Measurements from ENCODE around the gene PPFIBP2.

Gene PPFIBP2

DNA sequence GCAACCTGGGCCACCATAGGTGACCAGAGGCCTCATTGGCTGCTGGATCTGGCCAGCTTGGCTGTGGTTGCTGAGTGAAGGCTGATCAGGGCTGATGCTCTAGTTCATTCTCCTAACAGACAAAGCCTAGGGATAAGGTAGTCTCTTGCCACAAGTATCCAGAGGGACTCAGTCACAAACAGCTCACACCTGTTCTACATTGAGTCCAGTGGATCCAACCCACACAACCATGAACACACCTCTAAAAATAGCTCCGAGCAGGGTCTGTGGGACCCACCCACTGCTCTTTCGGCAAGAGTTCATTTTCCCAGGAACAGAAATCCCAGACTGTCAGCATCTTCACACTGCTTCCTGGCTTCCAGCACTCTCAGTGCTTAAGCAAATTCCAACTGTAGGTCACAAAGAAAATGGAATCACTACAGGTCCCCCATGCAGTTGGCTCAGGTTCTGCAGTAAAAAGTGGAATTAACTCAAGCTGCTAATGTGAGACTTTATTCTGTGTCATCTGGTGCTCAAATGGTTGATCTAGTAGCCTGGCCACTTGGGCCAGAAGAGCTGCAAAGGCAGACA, 67.3 kb downstream of the PPFIBP2 start:
- DNase-seq: no peak

DNA sequence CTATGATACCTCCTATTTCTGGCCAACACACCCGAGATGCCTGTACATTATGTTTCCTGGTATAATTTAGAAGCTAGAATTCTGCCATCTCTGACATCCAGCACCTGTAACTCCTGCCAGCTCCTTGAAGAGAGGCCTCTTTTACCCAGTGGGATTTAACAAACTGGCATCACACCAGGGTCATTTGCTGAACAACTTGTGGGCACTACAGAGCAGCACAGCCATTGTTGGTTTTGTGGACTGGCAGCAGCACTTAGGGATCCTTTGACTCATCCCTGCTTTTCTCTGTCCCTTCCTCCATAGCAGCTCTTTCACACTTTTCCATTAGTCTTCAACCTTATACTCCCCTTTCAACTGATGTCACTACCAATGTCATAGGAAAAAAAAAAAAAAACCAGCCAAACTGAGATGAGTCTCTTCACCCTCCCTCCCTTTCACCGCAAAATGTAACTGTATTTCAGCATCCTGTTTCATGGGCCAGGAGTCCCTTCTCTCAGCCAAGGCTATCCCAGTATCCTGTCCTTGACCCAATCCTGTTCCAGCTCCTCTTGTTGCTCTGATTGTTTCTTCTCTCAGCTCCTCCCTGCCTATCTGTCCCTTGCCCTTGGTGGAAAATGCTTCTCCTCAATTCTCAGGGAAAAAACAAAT, 68.7 kb downstream of the PPFIBP2 start:
- DNase-seq: no peak

DNA sequence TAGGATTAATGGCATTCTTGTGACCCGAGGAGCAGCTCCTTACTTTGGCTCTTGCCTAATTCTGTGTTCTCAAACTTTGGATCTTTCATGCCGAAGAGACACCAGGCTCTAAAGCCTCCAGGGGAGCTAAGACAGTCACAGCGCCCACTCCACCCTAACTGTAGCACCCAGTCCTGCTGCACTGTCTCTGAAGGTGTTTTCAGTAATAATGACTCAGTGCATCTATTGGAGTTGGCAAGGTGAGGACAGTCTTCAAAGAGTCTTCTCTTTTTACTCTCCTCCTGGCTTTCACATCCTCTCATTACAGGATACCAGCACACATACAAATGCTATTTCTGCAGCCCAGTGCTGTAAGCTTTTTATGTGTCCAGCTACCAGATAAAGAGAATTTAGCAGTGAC, 69.4 kb downstream of the PPFIBP2 start:
- DNase-seq: no peak

DNA sequence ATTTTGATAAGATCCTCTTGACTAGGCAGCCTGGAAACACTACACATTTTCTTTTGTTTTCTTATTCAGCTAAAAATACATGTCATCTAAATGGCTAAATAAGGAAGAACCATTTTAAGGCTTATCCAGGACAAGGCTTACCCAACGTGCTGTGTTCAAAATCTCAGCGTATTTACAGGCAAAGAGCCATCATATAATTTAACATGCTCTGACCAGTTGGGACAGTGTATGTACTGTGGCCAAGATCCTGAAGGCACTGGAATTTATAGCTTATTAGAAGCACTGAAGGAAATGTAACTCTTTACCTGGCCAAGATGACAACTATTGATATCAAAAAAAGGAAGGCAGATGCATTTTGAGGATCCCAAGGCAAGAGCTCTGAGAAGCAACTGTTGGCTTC, 71.1 kb downstream of the PPFIBP2 start:
- DNase-seq: no peak

DNA sequence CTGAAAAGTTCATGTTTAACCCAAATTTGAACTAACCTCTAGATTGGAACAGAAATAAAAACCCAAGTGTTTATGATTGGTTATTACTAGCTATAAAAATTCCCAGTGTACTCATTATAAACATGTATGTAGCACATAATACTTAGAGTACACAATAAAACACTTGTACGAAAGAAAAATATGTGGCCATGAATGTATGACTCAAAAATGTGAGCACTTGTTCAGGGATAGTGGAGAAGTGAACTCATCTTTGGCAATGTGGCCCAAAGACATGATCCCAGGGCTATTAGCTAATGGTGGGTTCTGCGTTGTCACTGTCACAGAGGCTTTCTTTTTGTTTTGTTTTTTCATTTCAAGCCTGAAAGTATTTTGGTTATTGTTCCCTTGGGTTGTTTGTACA, 72.0 kb downstream of the PPFIBP2 start:
- DNase-seq: no peak

DNA sequence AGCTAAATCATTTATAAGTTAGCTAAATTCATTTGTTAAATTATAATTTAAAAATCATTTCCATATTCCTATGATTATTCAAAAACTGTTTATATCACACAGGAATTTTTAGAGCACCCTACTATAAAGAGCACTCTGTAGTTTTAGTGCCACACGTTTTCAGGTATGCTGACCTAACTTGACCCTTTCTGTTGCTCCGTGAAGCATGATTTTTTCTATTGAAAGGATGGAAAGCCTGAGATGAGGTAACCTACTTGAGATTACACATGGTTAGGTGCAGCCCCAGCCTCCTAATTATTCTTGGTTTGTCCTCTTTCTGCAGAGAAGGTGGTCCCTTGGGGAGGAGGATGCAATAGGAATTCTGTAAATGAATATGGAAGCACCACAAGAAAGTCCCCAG, 72.6 kb downstream of the PPFIBP2 start:
- DNase-seq: no peak

DNA sequence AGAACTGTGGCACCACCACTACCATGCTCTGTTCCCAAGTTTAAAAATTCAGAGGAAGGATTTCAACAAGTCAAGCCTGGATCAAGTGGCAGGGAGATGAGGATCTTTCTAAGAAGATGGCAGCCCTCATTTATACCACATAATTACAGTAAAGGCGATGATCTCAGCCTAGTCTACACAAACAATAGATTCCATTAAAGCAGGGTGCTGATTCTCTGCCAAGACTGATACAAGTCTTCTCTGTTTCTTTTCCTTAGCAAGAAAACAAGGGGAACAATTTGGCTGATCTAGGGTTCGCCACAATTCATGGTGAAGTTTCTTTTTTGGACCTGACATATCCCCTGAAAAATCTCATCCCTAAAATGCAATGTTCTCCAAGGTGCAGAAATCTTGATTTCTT, 73.9 kb downstream of the PPFIBP2 start:
- no peak for DNase-seq

DNA sequence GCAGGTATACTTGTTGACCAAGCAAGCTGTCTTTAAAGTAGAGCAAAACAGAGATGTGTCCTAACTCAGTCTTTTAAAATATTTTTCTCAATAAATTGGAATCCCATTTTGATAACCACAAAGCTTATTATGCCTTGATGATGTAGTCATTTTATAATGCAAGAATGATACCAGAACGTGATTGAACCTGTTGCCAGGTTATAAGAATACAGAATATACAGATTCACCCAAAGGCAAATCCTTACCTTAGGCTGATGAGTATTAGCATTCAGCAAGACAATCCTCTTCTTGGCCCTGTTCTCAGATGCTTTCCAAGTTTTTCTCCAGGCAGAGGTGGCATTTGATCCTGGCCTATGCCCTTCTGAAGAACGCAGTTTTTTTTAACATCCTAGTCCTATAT, 76.1 kb downstream of the PPFIBP2 start:
- no peak for DNase-seq

DNA sequence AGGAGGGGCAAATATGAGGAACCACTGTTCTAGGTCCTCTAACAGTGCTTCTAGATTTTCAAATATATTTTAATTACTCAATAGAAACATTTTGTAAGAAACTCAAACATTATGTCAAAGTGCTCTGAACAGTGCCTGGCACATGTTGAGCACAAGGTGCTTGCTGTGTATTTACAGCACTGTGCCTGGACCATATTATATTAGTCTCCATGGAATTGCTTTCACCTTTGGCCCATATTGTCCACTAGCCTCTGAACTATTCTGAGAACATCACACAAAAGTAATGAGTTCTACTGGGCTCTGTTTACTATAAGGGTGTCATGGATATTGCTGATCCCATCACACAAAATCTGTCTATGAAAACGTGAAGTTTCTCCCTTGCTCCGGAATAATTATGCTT, 76.7 kb downstream of the PPFIBP2 start:
- no peak for DNase-seq

DNA sequence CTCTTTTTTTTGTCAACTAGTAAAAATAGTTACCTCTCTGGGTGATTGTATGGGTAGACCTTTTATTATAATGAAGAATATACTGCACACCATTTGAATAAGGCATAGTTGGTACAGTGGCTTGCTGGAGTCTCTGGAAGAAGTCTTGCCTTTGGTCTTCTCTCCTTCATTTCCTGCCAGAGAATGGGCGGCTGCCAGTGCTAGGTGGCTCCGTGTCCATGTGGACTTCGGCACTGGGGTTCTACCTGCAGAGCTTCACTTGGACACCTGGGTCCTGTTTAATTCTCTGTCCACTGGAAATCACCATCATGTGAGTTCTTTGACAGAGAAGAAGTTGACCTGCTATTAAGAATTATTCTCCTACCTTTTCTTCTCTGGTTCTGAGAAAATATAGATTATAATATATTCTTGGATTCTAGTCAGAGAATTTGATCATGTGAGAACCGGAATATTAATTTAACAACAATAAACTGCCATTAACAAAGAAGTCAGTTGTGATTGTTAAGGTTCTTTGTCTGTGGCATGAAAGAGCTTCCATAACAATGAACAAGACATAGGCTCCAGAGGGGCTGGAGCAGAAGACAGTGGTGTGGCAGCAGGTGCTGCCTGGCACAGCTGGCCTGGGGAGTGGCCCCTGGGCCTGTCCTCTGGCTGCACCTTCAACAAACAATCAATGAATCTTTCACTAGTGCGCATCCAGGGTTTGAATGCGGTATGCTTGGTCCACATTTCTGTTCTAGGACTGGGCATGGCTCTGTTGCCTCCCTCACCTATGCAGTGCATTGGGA, 77.5 kb downstream of the PPFIBP2 start:
- DNase-seq: no peak

DNA sequence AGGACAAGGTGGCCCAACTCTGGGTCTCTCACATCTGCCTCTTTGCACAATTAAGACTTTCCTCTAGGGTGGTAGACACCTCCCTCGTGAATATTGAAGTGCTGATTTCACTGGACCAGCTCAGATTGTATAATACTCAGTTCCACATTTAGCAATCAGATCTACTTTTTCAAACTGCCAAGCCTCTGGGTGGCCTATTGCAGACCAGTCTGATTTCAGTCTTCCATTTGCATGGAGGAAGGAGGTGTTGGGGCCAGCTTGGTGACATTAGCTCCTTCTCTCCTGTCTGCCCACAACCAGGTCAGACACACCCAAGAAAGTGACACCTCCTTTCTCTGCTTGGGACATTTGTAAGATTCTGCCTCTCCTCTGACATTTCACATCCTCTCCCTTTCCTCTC, 78.2 kb downstream of the PPFIBP2 start:
- no peak for DNase-seq

DNA sequence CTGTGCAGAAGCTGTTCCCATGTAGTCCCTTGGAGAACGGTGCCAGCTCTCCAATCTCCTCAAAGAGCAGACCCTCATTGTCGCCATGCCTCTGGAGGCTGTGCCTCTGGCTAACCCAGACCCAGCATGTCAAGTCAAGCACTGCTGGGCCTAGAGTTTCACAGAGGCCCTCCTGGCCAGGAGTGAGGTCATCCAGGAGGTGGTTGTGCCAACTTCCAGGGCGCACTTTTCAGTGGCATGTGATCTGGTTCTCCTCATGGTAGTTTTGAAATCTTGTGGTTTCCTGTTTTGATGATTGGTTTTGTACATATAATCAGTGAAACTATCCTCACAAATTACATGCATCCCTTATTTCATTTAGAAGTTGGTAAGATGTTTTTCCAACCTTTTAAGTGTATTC, 78.9 kb downstream of the PPFIBP2 start:
- DNase-seq: no peak

DNA sequence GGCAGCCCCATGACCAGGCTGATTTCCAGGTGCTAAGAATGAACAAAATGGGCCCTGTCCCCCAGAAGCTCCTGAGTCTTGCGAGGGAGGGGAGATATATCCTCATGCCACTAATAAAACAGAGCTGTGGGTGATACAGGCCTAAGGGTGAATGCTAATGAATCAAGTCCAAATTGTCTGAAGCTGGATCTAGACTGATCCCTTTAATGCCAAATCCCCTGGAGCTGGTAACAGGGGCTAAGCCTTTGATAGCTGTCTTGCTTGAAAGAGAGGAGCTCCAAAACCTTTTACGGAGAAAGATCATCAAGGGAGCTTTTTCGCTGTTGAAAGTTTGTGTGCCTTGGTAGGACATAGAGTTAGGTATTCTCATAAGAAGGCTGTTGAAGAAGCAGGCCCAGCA, 79.7 kb downstream of the PPFIBP2 start:
- no peak for DNase-seq

DNA sequence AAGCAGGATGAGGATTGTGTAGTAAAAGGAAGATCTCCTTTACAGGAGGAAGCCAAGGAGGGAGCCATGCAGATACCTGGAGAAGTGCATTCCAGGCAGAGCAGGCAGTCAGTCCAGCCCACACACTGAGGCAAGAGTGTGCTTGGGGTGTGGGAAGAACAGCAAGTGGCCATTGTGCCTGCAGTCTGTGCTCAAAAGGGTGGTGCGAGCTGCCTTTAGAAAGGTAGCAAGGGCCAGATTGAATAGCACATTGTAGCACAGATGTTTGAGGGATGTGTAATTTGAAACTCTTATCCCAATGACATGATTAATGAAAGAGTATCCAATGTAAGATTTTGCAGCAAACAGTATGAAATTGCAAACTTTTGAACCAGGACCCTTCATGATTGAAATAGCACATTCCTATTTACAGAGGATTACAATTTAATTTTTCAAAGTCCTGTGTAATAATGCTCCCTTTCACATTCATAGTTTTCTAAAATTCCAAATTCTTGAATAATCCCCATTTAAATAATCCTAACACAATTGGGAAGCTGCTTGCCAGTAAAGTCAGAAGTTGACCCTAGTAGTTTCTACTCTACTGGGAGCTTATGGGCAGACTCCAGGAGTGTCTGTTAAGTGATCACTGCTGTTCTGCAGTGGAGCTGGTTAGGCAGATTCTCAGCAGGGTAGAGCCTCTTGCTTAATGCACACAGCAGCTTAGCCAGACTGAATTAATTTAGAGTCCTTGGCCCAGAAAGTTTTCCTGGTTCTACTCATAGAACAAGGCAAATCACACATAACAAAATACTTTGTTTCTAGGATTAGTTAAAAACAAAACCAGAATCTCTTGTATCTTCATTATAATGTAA, 81.4 kb downstream of the PPFIBP2 start:
- DNase-seq: no peak

DNA sequence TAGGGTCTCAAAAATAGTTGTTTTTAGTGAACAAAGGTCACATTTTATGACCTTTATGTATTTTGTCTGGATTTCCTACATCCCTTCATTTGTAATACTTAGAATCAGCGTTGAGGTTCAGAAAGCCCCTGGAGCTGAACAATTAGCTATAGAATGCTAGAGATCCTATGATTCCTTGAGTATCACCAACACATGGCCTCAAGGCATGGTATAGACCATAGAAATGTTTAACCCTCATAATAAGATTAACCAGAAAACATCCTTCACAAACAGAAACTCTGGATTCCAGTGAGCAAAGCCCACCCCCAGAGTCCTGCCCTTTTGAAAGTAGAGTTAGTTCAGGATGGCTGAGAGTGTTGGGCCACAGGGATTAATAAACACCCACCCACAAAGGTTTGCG, 82.2 kb downstream of the PPFIBP2 start:
- no peak for DNase-seq

DNA sequence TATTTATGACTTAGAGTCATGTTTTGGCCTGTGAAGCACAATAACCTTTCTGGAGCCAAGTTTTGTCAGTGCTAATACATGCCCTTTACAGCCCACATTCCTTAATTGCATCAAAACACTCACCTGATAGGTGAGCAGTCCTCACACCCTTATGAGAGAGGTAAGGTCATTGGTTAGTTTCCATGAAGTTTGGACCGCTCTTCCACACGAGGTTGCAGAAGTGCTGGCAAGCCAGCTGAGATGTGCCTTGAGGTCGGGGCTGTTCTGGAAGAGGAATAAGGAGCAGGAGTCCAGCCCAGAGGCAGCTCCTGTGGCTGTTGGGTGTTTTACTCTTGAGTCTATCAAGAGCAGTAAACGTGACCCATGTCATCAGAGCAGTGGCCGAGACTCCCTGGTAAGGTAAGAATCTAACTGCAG, 83.2 kb downstream of the PPFIBP2 start:
- no peak for DNase-seq

DNA sequence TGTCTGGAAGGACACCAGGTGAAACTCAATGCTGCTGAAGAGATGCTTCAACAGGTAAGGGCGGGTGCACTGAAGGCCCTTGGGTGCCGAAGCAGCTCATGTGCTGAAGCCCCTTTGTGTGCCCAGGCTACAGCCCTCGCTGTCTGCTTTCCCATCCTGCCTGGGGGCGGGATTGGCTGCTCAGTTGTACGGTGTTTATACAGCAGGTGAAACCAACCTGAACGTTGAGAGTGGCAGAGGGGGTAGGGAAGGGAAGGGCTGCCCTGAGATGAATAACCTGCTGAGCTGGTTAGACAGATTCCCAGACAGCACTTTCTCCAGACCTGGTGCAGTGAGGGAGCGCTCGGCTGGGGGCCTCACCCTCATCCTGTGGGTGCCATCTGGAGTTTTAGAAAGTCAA, 83.8 kb downstream of the PPFIBP2 start:
- DNase-seq: no peak

DNA sequence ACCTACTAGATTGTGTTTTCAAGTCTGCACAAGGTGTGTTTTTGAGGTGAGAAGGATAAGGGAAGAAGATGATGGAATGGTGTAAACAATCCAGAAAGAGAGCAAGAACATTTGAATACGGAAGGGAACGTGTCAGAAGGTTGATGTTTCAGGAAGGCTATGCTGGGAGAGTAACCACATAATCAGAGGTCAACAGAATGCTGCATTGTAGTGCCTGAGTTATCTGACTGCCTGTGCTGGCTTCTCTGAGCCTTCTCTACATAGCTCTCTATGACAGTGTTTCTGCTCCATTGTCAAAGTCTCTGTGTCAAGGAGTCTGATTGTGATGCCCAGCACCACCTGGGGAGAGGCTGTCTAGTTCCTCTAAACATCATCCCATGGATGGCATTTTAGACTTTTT, 85.4 kb downstream of the PPFIBP2 start:
- no peak for DNase-seq

DNA sequence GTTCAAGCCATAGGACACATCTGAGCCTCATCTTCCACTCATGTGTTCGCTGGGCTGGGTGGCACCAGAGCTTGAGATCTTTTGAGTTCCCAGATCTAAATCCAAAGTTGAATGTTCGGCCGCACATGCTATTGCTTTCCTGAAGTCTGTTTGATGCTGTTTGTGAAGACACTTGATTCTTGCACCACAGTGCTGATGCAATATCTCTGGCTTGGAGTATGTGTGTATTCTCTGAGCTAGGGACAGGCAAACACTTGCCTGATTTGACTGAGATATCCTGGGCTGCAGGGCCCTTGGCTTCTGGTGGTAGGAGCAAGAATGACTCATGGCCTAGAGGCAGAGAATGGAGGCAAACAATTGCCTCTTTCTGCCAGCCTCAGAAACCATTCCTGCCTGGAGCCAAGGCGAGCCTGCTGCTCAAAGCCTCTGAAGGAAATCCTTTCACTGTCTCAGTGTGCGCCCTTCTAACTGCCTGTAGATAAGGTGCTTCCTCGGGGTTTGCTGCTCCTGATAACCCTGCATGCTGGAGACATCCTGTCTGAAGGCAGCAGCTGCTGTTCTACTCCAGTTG, 86.5 kb downstream of the PPFIBP2 start:
- no peak for DNase-seq

DNA sequence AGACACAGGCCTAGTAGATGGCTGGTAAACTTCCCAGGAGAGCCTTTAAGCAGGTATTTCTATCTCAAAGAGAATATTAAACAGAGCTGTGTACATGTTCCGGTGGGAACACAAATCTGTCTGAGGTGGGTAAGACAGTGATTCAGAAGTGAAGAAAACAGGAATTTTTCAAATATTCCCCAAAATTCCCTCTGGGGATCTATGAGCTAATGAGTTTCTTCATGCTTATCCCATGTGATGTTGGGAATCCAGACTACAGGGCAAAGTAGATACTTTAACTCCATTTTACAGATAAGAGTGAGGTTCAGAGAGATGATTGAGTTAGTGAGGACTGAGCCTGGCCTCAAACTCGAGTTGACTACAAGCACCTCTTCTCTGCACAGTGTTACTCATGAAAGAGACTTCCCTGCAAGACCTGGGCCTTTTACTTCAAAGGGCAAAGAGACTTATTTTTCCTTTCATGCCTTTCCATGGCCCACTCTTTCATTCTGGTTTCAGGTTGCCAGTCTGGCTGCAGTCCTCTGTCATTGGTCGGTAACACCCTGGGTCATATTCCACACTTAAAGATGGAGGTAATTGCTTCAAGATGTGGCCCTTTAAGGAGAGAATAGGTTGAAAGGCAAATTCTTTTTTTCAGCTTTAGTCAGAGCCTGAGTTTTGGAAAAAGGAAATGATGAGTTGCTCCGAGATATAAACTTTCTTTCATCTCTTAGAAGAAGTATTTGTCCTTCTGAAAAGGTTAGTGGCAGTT, 89.4 kb downstream of the PPFIBP2 start:
- DNase-seq: no peak

DNA sequence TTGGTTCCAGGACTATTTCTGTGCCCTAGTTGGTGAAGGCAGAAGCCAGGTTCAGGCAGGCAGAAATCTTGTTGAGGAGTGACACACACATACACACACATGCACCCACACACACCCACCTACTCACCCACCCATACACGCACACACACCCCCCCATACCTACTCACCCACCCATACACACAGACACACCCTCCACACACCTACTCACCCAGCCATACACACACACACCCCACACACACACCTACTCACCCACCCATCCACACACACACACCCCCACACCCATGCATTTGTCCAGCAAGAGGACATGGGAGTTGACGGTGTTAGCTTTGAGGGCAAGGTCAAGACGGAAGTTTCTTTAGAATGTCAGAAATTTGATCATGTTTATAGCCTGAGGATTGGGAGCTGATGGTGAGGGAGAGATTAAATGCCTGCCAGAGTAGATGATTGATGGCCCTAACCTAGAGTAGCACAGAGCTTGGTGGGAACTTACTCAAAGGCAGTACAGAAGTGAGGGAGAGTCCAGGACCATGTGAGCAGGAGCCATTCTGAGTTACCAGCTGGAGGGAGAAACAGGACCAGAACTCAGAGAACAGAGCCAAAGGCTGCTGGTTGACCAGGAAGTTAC, 90.6 kb downstream of the PPFIBP2 start:
- DNase-seq: no peak
